HCT116 (cell line): ENCODE data around the gene PSMC5.

Source experiments
- CEBPB ChIP-seq: IDR thresholded peaks from 2 replicates; pipeline ENCODE4 v1.6.1; 2012; ENCODE audit warnings: low read depth
- TF ChIP-seq, protein P1 (sequence below), 3 experiments: fragments of 200-600 bp in 1 of 3; sonication (generic) in 1 of 3; IDR thresholded peaks in 2 of 3; conservative IDR thresholded peaks in 1 of 3; 2 replicates each; pipeline ENCODE4 v1.5.1; 2012 to 2017; ENCODE audit warnings: low read depth in 2 of 3, low read length in 2 of 3, antibody characterized with exemption in 1 of 3, borderline replicate concordance in 1 of 3, control low read depth in 1 of 3, mild to moderate bottlenecking in 1 of 3, mixed read lengths in 1 of 3, mixed run types in 1 of 3, moderate library complexity in 1 of 3; ENCODE audit not compliant: insufficient read depth in 1 of 3
- TF ChIP-seq, protein P2 (sequence below): IDR thresholded peaks from 2 replicates; pipeline ENCODE4 v1.6.1; 2012

DNA sequence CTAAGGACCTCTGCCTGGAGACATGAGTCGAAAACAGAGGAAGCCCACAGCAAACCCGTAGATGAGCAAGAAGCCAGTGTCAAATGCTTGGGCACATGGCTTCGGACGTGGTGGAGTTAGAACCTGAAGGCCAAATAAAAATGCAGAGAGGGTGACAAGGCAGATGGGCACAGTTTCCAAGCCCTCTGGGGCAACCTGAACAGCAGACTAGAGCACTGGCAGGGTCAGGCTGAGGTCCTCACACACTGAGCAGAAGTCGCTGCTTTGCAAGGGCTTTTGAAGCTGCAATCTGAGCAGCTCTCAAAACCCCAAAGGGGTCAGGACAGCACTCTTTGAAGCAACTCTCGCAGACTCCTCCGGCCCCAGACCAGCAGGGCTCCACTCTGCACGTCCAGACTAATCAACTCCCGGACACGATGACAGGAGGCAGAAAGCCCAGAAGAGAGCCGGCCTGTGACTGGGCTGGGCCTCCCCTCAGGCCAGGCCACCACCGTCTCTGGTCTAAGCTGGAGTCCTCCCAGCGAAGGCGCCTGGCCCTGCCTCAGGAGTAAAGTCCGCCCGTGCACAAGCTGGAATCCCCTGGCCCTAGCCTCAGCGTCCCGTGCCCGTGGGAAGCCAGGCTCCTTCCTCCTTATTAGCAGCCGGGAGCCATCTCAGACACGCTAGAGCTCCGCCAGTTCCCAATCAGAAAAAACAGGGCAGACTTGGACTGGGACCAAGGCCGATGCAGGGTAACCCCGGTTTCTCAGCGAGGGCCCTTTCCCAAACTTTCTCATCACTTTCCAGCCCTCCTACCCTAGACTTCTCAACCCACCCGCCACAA is 14.3 kb downstream of the PSMC5 start:
- TF ChIP-seq, protein P1, sequence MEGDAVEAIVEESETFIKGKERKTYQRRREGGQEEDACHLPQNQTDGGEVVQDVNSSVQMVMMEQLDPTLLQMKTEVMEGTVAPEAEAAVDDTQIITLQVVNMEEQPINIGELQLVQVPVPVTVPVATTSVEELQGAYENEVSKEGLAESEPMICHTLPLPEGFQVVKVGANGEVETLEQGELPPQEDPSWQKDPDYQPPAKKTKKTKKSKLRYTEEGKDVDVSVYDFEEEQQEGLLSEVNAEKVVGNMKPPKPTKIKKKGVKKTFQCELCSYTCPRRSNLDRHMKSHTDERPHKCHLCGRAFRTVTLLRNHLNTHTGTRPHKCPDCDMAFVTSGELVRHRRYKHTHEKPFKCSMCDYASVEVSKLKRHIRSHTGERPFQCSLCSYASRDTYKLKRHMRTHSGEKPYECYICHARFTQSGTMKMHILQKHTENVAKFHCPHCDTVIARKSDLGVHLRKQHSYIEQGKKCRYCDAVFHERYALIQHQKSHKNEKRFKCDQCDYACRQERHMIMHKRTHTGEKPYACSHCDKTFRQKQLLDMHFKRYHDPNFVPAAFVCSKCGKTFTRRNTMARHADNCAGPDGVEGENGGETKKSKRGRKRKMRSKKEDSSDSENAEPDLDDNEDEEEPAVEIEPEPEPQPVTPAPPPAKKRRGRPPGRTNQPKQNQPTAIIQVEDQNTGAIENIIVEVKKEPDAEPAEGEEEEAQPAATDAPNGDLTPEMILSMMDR (IDR thresholded peaks at IDR 0.05 in 2 of 3, conservative IDR thresholded peaks at IDR 0.05 in 1 of 3; ENCODE audit: borderline replicate concordance in 1 of 3, insufficient read depth in 1 of 3, low read depth in 2 of 3, low read length in 2 of 3): no peak
- TF ChIP-seq, protein P2, sequence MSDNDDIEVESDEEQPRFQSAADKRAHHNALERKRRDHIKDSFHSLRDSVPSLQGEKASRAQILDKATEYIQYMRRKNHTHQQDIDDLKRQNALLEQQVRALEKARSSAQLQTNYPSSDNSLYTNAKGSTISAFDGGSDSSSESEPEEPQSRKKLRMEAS: no peak
- no peak for TF ChIP-seq CEBPB
